HG03378 (cell line): Measurements from ENCODE around the gene ZNF207.
"Not testable (repeated sequence)": the region's sequence is repeated elsewhere in the genome, so short reads cannot be mapped to it uniquely, and the experiment has no call there.

Experiments used
- ATAC-seq: cut with Tn5 transposase; IDR thresholded peaks from one replicate; pipeline ENCODE4 v1.9.1; 2021; ENCODE audit warnings: mild to moderate bottlenecking, moderate library complexity; ENCODE audit not compliant: unreplicated experiment

The ZNF207 gene

GRCh38 chr17:32333187-32333586, 16.8 kb upstream of the ZNF207 start:
- ATAC-seq, result no peak

GRCh38 chr17:32335046-32335445, 14.9 kb upstream of the ZNF207 start:
- no peak for ATAC-seq

GRCh38 chr17:32335687-32336086, 14.3 kb upstream of the ZNF207 start:
- no peak for ATAC-seq

- no peak for ATAC-seq
These were observed 8.7 kb upstream of the ZNF207 start for GRCh38 chr17:32341141-32341856.

GRCh38 chr17:32341857-32342602, 7.9 kb upstream of the ZNF207 start, which contains the start of gene C17orf75:
Gene C17orf75, minus strand, starts transcription at chr17:32342173. Its CDS starts 34 bp downstream, at chr17:32342139.
- peak; percentile 57 for ATAC-seq

- ATAC-seq, result no peak
These were observed 7.2 kb upstream of the ZNF207 start for GRCh38 chr17:32342603-32343325.

- ATAC-seq, result no peak
These were observed 3.9 kb upstream of the ZNF207 start for GRCh38 chr17:32345951-32346600.

GRCh38 chr17:32348483-32348800, 1.5 kb upstream of the ZNF207 start:
- no peak for ATAC-seq

GRCh38 chr17:32349503-32349853, 479 bp upstream of the ZNF207 start:
- ATAC-seq, result no peak

GRCh38 chr17:32350666-32351418, 885 bp downstream of the ZNF207 start:
- ATAC-seq, result no peak

- not testable (repeated sequence) for ATAC-seq
These were observed 2.8 kb downstream of the ZNF207 start for GRCh38 chr17:32352734-32353133.

- no peak for ATAC-seq
These were observed 5.9 kb downstream of the ZNF207 start for GRCh38 chr17:32355649-32356377.

- ATAC-seq, result no peak
These were observed 6.4 kb downstream of the ZNF207 start for GRCh38 chr17:32356378-32356743.

GRCh38 chr17:32356750-32357149, 6.8 kb downstream of the ZNF207 start:
- no peak for ATAC-seq

GRCh38 chr17:32357615-32358014, 7.7 kb downstream of the ZNF207 start:
- no peak for ATAC-seq

- no peak for ATAC-seq
These were observed 11.3 kb downstream of the ZNF207 start for GRCh38 chr17:32361270-32361669.

GRCh38 chr17:32370426-32370825, 20.5 kb downstream of the ZNF207 start:
- ATAC-seq, result no peak

- ATAC-seq, result no peak
These were observed 32.7 kb downstream of the ZNF207 start for GRCh38 chr17:32382526-32383223.

GRCh38 chr17:32383926-32384434, 34.0 kb downstream of the ZNF207 start:
- no peak for ATAC-seq
